PC-3 (cell line): ENCODE results near the gene BIRC7. TPM values are rescaled to one million over a fixed set of nuclear protein-coding genes. Genes with fewer than 3 reads are reported as not detected.

Experiments used
- ATAC-seq: fragments of 200-7000 bp; cut with Tn5 transposase; 2 replicates; pipeline ENCODE4 v1.9.1; 2020; ENCODE audit warnings: mild to moderate bottlenecking, moderate library complexity
- BruUV-seq: library from RNA; stranded (reverse); fragments of 400-500 nt; replicated peaks from 2 replicates; lab custom pipeline; 2021; lab: Mats Ljungman, UMichigan
- CTCF ChIA-PET: fragments of 300-600 bp; sonication (Branson Sonifier 250); formaldehyde crosslinking; loops from one replicate; lab custom pipeline; 2022; ENCODE audit warnings: antibody characterized with exemption; lab: Charles Lee
- POLR2A ChIA-PET: fragments of 300-600 bp; sonication (Branson Sonifier 250); formaldehyde crosslinking; loops from one replicate; lab custom pipeline; 2022; ENCODE audit warnings: antibody characterized with exemption; ENCODE audit not compliant: unreplicated experiment; lab: Charles Lee
- DNase-seq: peaks from one replicate; pipeline ENCODE4 v3.0.0-alpha.2; 2015
- H2AFZ ChIP-seq: fragments of 300-600 bp; sonication (generic); 2 replicates; pipeline ENCODE4 v1.6.0; 2016; ENCODE audit warnings: antibody characterized with exemption, low read length
- H3F3A ChIP-seq: fragments of 300-600 bp; sonication (generic); one replicate; pipeline ENCODE4 v1.6.0; 2017; ENCODE audit warnings: antibody characterized with exemption, low read length, control low read depth, mild to moderate bottlenecking; ENCODE audit not compliant: unreplicated experiment
- H3K27ac ChIP-seq: fragments of 300-600 bp; sonication (generic); 2 replicates; pipeline ENCODE4 v1.5.1; 2016; ENCODE audit warnings: mild to moderate bottlenecking, low read length
- H3K27me3 ChIP-seq: fragments of 300-600 bp; sonication (generic); 2 replicates; pipeline ENCODE4 v1.6.1; 2016; ENCODE audit warnings: low read length, mixed read lengths
- H3K36me3 ChIP-seq: fragments of 300-600 bp; sonication (generic); 2 replicates; pipeline ENCODE4 v1.6.1; 2016; ENCODE audit warnings: low read depth, mixed run types, low read length, mixed read lengths
- H3K4me1 ChIP-seq: fragments of 300-600 bp; sonication (generic); 2 replicates; pipeline ENCODE4 v1.5.1; 2016; ENCODE audit warnings: low read length; ENCODE audit not compliant: insufficient read depth
- H3K4me2 ChIP-seq: fragments of 300-600 bp; sonication (generic); 2 replicates; pipeline ENCODE4 v1.6.0; 2016; ENCODE audit warnings: low read length
- H3K4me3 ChIP-seq: fragments of 300-600 bp; sonication (generic); 2 replicates; pipeline ENCODE4 v1.5.1; 2016; ENCODE audit warnings: mild to moderate bottlenecking, low read length, mixed read lengths
- H3K79me2 ChIP-seq: fragments of 300-600 bp; sonication (generic); 2 replicates; pipeline ENCODE4 v1.6.1; 2017; ENCODE audit warnings: low read length, mixed read lengths
- H3K9ac ChIP-seq: fragments of 300-600 bp; sonication (generic); 2 replicates; pipeline ENCODE4 v1.6.0; 2016; ENCODE audit warnings: mild to moderate bottlenecking, low read length
- H3K9me2 ChIP-seq: fragments of 300-600 bp; sonication (generic); replicated peaks from 2 replicates; pipeline ENCODE4 v1.6.1; 2016; ENCODE audit warnings: mixed run types, low read length, mixed read lengths
- H3K9me3 ChIP-seq: fragments of 300-600 bp; sonication (generic); 2 replicates; pipeline ENCODE4 v1.6.1; 2016; ENCODE audit warnings: low read length, mixed read lengths
- H4K20me1 ChIP-seq: fragments of 300-600 bp; sonication (generic); 2 replicates; pipeline ENCODE4 v1.6.1; 2016; ENCODE audit warnings: low read length, mixed read lengths
- EZH2 ChIP-seq: fragments of 300-600 bp; sonication (generic); IDR thresholded peaks from one replicate; pipeline ENCODE4 v1.6.1; 2017; ENCODE audit warnings: antibody characterized with exemption, mild to moderate bottlenecking, low read length; ENCODE audit not compliant: unreplicated experiment
- EZH2phosphoT487 ChIP-seq: fragments of 300-600 bp; sonication (generic); IDR thresholded peaks from 2 replicates; pipeline ENCODE4 v1.6.1; 2018; ENCODE audit warnings: mild to moderate bottlenecking, antibody characterized with exemption, low read length, borderline replicate concordance
- intact Hi-C: fragments of 100-400 bp; cut with micrococcal nuclease; formaldehyde crosslinking; loops from 2 replicates; pipeline ENCODE4 v1.9.0; 2023
- total RNA-seq: library from RNA; depleted of rRNA; stranded (reverse); fragments of >200 nt; gene quantifications from 2 replicates; pipeline ENCODE4 v1.2.3, GENCODE V29; 2014
- TF ChIP-seq, protein P1 (sequence below): fragments of 300-600 bp; sonication (generic); conservative IDR thresholded peaks from 2 replicates; pipeline ENCODE4 v1.5.1; 2017; ENCODE audit warnings: antibody characterized with exemption, low read depth, mild to moderate bottlenecking, low read length

The BIRC7 gene
- total RNA-seq, 1 experiment from 2014 or later: not detected

DNA sequence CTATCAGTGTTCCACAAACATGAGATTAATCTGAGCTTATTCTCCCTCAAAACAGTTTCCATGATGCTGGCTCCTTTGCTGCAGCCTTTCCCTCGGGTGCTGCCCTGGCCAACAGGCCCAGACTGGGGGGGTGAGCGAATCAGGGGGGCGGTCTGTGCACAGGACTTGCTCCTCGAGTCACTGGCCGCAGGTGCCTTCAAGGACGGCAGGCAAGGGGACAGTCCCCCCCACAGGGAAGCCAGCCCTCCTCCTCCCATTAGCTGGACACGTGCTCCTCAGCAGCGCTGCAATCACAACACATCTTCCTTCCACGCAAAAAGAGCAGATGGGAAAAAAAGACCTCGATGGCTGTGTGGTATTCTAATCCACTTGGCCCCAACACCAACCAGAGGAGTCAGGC is 29.8 kb upstream of the BIRC7 start:
- CTCF ChIA-PET: no interaction called here
- Histone ChIP-seq H3K27ac (no peak overlapping the region), H3K4me1 (peaks cover 10% of the 10 kb centered on the region; the same call in 1 of the 2 replicates), H4K20me1 (peaks cover 74% of the 10 kb centered on the region), H3K4me3 (no peak overlapping the region), H3K79me2 (peaks cover 100% of the 10 kb centered on the region), H3F3A (no peaks in the 10 kb centered on the region), H3K27me3 (no peaks in the 10 kb centered on the region), H3K9ac (no peak overlapping the region), H3K9me3 (no peaks in the 10 kb centered on the region), H3K4me2 (no peak overlapping the region), H3K36me3 (peaks cover 71% of the 10 kb centered on the region), H2AFZ (no peak overlapping the region), H3K9me2 (no peaks in the 10 kb centered on the region)
- TF ChIP-seq EZH2 (no peak), EZH2phosphoT487 (no peak)
- TF ChIP-seq, protein P1, sequence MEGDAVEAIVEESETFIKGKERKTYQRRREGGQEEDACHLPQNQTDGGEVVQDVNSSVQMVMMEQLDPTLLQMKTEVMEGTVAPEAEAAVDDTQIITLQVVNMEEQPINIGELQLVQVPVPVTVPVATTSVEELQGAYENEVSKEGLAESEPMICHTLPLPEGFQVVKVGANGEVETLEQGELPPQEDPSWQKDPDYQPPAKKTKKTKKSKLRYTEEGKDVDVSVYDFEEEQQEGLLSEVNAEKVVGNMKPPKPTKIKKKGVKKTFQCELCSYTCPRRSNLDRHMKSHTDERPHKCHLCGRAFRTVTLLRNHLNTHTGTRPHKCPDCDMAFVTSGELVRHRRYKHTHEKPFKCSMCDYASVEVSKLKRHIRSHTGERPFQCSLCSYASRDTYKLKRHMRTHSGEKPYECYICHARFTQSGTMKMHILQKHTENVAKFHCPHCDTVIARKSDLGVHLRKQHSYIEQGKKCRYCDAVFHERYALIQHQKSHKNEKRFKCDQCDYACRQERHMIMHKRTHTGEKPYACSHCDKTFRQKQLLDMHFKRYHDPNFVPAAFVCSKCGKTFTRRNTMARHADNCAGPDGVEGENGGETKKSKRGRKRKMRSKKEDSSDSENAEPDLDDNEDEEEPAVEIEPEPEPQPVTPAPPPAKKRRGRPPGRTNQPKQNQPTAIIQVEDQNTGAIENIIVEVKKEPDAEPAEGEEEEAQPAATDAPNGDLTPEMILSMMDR: no peak
- POLR2A ChIA-PET: no interaction called here
- intact Hi-C loops: no loop called here
- ATAC-seq: no peak
- no peak for DNase-seq
- BruUV-seq: no TSS peak

DNA sequence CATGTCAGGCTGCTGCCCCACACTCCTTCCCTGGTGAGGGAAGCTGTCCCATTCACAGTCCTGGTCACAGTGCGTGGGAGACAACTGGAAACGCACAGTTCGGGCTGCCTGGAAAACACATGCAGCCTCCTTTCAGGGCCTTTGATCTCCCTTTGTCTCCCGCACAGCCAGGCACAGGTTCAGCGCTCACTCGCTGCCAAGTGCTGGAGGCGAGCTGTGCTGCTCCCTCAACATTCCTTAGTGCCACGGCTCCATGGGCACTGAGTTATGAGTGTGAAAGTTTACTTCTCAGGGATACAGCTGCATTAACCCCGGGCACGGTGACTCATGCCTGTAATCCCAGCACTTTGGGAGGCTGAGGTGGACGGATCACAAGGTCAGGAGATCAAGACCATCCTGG is 28.8 kb upstream of the BIRC7 start:
- Histone ChIP-seq H3F3A (no peaks in the 10 kb centered on the region), H4K20me1 (peaks cover 74% of the 10 kb centered on the region), H3K79me2 (peaks cover 100% of the 10 kb centered on the region), H3K4me1 (peaks cover 10% of the 10 kb centered on the region; the same call in 1 of the 2 replicates), H3K9ac (no peak overlapping the region), H3K9me3 (no peaks in the 10 kb centered on the region), H3K4me3 (no peak overlapping the region), H3K27ac (no peak overlapping the region), H3K36me3 (peaks cover 69% of the 10 kb centered on the region), H3K27me3 (no peaks in the 10 kb centered on the region), H3K9me2 (no peaks in the 10 kb centered on the region), H3K4me2 (no peak overlapping the region), H2AFZ (no peak overlapping the region)
- POLR2A ChIA-PET: no interaction called here
- ATAC-seq (peak; percentile 86), DNase-seq (peak; percentile 62)
- CTCF ChIA-PET: no interaction called here
- intact Hi-C loops: no loop called here
- TF ChIP-seq, protein P1: no peak
- TF ChIP-seq EZH2phosphoT487: no peak
- TF ChIP-seq EZH2: no peak
- BruUV-seq: no TSS peak

DNA sequence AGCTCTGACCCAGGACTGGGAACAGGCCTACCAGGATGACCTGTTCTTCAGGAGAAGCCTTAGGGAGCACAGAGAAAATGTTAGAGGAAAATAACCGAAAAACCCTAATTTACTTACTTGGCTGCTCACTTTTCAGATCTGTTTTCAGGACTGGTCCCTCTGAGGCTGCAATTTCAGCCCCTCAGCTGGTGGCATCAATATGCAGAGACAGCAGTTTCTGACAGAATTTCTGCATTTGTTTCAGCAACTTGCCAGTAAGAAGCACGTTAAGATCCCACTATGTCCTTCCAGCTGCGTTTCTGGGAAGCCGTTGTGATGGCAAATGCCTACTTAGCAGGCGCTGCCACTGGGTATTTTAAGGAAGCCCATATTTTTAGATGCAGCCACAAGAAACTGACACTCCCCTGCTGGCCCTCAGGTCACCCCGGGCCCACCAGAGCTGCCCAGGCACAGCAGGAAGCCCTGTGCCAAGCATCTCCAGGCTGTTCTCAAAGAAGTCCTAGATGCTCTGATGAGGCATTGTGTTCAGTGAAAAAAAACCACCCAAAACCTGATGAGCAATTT is 27.3 kb upstream of the BIRC7 start:
- POLR2A ChIA-PET: interaction anchor here (0.6 kb wide), 1 partner anchor 65 kb away, joined by 21 read pairs; no protein-coding TSS in a partner anchor

More for the DNA sequence above, 27.3 kb upstream of the BIRC7 start:
- Histone ChIP-seq H3F3A (no peaks in the 10 kb centered on the region), H3K27me3 (no peaks in the 10 kb centered on the region), H3K27ac (no peak overlapping the region), H3K9me2 (no peaks in the 10 kb centered on the region), H3K9me3 (no peaks in the 10 kb centered on the region), H2AFZ (no peak overlapping the region), H3K36me3 (peaks cover 67% of the 10 kb centered on the region), H4K20me1 (peaks cover 74% of the 10 kb centered on the region), H3K9ac (no peak overlapping the region), H3K4me1 (peaks cover 22% of the 10 kb centered on the region), H3K79me2 (peaks cover 100% of the 10 kb centered on the region), H3K4me3 (no peak overlapping the region), H3K4me2 (no peak overlapping the region)
- CTCF ChIA-PET: no interaction called here
- TF ChIP-seq, protein P1: no peak
- TF ChIP-seq EZH2phosphoT487 (no peak), EZH2 (no peak)
- ATAC-seq (no peak), DNase-seq (no peak)
- intact Hi-C loops: no loop called here
- BruUV-seq: no TSS peak
